GM19372 (cell line): Measurements from ENCODE around the gene PLCB2.
A peak's percentile ranks its signal among the peaks of the same experiment; 100 is the strongest.

Experiments used
- ATAC-seq: cut with Tn5 transposase; IDR thresholded peaks from one replicate; pipeline ENCODE4 v1.9.1; 2021; ENCODE audit warnings: mild to moderate bottlenecking, low read depth, moderate library complexity; ENCODE audit not compliant: unreplicated experiment

PLCB2 gene

DNA sequence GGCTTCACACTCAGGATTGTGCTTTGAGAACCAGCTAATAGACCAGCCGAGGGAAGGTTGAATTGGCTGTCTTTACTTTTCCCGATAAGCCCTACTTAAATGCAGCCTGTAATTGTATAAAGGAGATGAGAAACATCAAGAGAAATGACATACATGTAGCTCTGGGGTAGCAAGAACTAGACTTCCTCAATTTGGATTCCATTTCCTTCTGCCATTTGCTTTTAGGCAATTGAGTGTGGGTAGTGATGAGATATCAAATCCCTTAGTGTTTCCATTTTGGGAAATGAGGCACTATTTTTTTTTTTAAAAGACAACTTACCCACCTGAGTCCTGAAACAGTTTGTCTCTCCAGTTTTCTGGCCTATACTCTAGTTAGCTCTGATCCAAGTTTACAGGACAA, 18.0 kb upstream of the PLCB2 start:
- no peak for ATAC-seq

DNA sequence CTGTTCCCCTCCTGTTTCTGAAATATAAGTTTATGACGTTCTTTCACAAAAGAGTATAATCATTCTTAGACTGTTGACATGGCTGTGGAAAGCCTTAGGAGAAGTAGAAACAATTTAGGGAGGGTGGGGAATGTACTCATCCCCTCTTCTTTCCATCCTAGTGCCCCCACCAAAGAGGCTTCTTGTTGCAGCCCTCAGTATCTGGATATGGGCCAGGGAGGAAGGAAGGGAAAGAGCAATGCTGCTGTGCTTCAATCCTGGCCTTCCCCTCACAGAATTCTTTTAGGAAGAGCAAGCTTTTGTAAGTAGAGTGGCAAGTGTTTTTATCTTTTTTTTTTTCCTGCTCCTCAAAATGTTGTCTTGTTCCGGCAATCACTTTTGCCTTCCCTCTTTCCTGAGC, 17.5 kb upstream of the PLCB2 start:
- no peak for ATAC-seq

DNA sequence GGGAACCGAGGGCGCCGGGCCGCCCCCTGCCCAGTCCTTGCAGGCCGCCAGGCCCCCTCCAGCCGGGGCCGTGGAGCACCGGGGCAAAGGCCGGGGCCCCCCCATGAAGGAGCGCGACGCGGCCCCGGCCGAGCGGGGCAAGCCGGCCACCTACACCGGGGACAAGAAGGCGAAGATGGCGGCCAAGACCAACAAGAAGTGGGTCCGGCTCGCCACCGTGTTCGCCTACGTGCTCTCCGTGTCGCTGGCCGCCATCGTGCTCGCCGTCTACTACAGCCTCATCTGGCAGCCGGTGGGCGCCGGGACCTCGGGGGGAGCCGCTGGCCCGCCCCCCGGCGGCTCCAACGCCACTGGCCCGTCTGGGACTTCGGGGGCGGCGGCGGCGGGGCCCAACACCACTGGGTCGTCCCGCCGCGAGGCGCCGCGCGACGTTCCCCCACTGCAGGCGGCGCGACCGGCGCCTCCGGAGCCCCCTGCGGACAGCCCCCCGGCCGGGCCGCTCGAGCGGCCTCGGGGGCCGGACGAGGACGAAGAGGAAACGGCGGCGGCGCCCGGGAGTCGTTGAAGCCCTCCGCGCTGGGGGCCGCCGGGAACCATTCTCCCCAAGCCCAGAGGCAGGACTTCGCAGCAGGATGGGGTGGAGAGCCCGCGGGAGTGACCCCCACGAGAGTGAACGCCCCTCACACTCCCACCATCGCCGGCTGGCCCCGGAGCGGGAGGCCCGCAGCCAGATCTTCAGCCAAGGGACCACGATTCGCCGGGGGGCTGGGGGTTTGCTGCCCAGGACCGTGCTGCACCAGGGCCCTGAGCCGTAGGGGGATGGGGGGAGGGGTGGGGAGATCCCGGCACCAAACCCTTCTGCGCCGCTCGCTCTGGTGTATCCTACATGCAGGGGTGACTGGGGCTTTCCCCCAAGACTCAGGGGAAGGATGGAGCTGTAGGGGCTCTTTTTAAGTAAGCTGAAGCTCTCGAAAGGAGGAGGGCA, 16.5 kb upstream of the PLCB2 start:
- ATAC-seq = peak; percentile 6

DNA sequence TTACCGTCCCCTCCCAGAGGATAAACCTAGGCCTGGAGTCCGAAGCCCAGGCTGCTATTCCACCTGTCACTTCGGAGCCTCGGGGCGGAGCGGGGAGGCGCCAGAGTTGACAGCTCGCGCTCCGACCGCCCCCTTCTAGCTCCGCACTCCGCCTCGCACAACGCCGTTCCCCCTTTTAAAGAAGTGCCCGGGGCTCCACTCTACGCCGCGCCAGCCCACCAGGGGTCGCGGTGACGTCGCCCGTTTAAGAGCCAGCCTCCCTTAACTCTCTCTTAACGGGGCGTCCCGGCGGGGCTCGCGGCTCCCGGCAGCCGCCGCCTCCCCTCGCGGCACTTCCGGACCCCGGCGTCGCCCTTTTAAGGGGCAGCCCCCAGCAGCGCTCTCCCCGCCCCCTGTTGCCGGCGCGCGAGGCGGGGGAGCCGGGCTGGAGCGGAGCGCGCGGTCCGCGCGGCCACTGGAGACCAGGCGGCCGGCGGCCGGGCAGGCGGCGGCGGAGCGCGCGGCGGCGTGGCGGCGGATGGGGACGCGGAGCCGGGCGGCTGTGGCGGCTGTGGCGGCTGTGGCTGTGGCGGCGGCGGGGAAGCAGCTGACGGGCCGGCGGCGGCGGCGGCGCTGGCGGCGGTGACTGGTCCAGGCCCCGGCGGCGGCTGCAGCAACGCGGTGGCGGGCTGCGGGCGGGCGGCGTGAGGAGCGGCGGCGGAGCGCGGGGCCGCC, 15.7 kb upstream of the PLCB2 start, which contains the start of gene INAFM2:
TSS of gene INAFM2 (plus strand) at position 454 of the 714 bp plus-strand sequence. CDS start 364 bp downstream, outside the sequence.
- ATAC-seq = peak; percentile 79

DNA sequence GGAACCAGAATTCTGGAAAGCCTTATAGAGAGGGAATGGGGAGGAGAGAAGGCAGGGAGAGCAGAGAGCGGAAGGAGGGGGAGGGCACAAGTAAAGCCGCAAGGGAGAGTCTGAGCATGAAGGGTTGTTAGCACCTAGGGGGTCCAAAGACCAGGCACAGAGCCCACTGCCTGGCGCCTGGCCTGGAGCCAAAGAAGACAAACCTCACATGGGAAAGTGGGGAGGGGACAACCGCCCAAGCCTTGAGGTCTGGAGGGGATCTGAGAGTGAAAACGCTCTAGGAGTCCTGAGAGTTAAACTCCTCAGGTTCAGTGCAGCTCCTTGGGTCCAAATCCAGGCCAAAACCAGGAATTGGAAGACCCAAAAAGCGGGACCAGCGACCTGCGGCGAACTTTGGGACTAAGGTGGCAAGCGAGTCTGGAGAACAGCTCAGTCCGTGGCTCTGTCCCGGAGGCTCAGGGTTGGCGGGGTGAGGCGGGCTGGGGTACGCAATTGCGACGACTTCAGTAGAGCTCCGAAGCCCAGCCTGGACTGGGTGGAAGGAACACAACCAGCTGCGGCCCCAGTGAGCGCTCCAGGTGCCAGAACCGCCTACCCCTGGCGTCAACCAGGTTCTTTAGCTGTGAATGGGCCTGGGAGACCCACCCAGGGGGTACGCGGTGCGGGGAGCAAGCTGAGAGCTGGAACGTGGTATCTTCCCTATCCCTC, 14.9 kb upstream of the PLCB2 start:
- no peak for ATAC-seq

- ATAC-seq = no peak
Measured at GRCh38 chr15:40320931-40321371, 13.2 kb upstream of the PLCB2 start.

DNA sequence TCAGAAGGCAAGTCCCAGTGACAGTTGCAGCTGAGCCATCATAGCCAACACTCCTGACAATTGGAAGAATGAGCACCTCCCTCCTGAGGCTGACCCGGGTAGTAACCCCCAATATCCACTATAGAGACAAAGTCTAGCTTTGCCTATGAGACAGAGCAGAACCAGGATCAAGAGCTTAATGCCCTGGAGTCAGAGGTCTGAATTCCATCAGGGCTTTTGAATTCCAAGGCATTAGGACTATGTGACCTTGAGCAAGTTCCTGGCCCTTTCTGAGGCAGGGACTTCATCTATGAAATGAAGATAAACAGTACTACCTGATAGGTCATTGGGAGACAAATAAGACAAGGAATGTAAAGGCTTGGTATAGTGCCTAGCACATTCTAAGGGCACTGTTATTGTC, 12.7 kb upstream of the PLCB2 start:
- ATAC-seq = no peak

- ATAC-seq = no peak
Measured at GRCh38 chr15:40317580-40317979, 9.8 kb upstream of the PLCB2 start.

DNA sequence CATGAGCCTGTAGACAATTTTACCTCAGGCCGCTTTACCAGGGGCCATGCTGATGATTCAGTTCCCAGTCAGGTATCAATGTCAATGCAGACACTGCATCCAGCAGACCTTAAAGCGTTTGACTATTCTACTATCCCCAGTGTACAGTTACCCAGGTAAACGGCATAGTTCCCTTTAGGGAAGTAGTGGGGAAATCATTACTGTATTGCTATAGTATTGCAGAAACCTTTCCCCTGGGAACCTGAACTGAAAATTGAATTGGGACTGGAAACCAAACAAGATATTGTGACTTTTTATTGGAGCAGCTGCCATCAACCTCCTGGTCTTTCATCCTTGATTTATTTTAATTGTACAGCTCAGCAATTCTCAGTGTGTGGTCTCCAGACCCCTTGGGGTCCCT, 9.2 kb upstream of the PLCB2 start:
- ATAC-seq = no peak

- ATAC-seq = no peak
Measured at GRCh38 chr15:40314723-40315276, 7.1 kb upstream of the PLCB2 start.

GRCh38 chr15:40313531-40314398, 6.0 kb upstream of the PLCB2 start:
- ATAC-seq = no peak

DNA sequence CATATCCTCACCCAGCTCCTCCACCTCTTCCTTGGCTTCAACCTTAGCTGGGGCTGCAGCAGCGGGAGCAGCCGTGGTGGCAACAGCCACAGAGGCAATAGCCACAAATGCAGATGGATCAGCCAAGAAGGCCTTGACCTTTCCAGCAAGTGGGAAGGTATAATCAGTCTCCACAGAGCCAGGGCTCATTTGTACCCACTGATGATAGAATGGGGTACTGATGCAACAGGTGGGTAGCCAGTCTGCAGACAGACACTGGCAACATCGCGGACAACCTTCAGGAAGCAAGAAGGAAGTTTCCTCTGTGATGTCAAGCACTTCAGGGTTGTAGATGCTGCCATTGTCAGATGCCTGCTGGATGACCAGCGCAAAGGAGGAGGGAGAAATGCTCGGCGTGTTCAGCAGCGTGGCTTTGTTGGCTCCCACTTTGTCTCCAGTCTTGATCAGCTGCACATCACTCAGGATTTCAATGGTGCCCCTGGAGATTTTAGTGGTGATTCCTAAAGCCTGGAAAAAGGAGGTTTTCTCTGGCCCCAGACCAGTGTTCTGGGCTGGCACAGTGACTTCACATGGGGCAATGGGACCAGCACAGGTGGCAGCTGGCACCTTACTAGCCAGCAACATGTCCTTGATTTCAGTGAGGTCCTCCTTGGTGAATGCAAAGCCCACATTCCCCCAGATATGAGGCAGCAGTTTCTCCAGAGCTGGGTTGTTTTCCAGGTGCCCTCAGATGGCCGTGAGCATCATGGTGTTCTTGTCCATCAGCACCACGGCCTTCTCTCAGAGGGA, 4.8 kb upstream of the PLCB2 start:
- no peak for ATAC-seq

DNA sequence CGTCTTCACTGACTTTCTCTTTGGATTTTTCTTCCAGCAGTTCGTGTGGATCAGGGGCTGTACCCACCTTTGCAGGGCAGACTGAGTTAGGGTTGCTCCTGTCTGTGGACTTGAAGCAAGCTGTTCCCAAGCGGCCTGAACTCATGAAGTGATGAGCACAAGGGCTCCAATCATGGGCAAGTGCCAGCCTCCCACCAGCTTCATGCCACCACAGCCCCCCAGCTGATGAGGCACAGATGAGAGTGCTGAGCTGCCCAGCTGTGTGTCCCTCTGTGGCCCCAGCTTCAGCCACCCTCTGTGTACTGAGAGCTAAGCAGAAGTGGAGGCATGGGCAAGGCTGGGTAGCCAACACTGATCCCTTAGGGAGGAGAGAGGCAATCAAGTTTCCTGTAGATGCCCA, 3.3 kb upstream of the PLCB2 start:
- ATAC-seq = no peak

DNA sequence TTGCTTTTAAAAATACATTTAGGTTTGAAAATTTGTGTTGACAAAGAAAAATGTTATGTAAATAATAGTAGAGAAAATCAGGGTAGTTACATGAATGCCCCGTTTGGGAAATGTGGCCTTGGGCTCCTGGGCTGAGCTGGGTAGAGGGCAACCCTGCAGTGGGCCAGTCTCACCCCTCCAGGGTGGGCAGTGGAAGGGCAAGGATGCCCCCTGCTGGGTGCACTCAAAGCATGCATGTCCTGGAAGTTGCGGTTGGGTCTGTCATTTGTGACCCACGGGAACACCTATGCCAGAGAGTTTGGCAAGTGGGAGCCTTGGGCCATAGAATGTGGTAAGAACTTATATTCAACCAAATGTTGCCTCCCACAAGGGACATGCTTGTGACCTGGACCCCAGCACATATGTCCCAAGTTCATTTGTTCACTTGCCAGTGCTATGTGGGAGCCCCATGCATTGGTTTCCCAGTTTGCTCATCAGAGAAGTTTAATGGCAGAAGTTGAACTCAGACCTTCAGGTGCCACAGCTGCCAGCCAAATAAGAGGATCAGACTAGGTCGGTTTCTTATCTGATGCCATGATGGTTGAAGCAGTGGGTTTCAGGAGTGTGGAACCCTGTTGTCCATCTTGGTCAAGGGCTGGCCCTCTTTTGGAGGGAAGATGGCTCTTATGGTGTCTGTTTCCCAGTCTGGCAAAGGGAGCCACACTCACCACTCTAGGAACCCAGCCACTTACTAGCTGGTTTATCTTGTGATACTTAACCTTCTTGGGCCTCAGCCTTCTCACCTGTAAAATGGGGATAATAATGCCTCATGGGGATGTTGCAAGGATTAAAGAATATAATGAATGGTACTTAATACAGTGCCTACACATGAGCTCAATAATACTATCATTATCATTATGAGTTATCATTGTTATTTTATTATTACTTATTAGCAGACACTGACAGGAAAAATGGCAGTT, 2.5 kb upstream of the PLCB2 start:
- no peak for ATAC-seq

- no peak for ATAC-seq
Measured at GRCh38 chr15:40309344-40309862, 1.7 kb upstream of the PLCB2 start.

DNA sequence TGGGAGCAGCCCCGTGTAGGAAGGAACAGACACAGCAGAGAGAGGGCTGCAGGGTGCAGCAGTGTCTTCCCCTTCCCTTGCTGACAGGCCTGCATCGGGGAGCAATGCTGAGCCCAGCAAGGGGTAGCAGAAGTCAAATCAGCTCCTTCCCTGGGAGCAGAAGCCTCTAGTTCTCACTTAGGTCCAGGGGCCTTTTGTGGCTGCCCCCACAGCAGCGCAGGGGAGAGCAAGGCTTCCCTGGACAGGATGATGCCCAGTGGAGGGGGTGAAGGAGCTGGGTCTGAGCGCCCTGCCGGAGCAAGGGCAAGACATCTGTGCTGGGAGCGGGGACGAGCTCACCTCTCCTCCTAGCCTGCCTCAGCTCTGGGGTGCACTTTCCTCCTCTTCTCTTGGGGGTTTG, 827 bp downstream of the PLCB2 start:
- no peak for ATAC-seq

DNA sequence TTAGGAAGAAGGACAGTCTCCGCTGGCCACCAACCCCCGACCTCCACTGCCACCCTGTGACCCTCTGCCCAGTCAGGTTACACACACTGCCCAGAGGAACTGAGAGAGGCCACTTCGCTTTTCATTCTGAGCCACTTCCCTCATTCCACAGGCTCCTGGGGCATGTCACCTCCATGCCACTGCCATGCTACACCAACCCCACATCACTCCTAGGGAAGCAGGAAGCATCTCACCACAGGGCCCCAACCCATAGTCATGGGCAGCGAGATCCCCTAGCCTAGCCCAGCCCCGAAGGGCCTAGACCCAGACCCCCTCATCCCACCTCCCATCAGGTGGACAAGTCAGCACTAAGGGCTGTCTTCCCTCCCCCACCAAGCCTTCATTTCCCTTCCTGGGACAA, 1.4 kb downstream of the PLCB2 start:
- no peak for ATAC-seq

DNA sequence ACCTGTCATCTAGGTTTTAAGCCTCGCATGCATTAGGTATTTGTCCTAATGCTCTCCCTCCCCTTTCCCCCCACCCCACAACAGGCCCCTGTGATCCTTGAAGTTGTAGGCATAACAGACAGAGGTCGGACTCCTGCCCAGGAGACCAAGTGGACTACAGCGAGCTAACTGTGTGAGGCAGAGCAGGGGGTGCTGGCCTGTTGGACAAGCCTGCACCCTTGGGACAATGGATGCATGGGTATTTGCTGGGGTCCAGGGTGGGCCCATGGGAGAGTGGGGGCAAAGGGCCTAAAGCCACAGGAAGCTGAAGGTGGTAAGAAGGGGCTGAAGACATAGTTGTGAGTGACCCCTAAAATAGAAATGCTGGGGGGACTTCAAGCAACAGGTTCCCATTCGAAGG, 2.5 kb downstream of the PLCB2 start:
- ATAC-seq = no peak
